PFSK-1 (cell line): ENCODE measurements around the gene S1PR4.

Source experiments
- FOXP2 ChIP-seq: optimal IDR thresholded peaks from 2 replicates; pipeline ENCODE3; 2011; ENCODE audit warnings: borderline replicate concordance, control low read depth, inconsistent platforms; ENCODE audit not compliant: insufficient read depth; ENCODE audit errors: extremely low read length, extremely low read depth
- POLR2AphosphoS5 ChIP-seq: IDR thresholded peaks from 2 replicates; pipeline ENCODE4 v1.6.1; 2012; ENCODE audit warnings: low read depth, mild to moderate bottlenecking, control low read depth, low read length, moderate library complexity
- SIN3A ChIP-seq: IDR thresholded peaks from 2 replicates; pipeline ENCODE4 v1.6.1; 2012; ENCODE audit warnings: mild to moderate bottlenecking, low read length, moderate library complexity, borderline replicate concordance; ENCODE audit not compliant: insufficient read depth
- TAF1 ChIP-seq: IDR thresholded peaks from 2 replicates; pipeline ENCODE4 v1.6.1; 2012; ENCODE audit warnings: low read length, control low read depth, borderline replicate concordance; ENCODE audit not compliant: insufficient read depth
- TF ChIP-seq, protein P1 (sequence below), 2 experiments: IDR thresholded peaks; 2 replicates each; pipeline versions ENCODE4 v1.6.1 to v1.8.0; 2011 to 2012; ENCODE audit warnings: low read depth in 2 of 2, low read length in 2 of 2, control low read depth in 1 of 2, inconsistent platforms in 1 of 2, mild to moderate bottlenecking in 1 of 2, moderate library complexity in 1 of 2; ENCODE audit not compliant: insufficient read depth in 1 of 2

DNA sequence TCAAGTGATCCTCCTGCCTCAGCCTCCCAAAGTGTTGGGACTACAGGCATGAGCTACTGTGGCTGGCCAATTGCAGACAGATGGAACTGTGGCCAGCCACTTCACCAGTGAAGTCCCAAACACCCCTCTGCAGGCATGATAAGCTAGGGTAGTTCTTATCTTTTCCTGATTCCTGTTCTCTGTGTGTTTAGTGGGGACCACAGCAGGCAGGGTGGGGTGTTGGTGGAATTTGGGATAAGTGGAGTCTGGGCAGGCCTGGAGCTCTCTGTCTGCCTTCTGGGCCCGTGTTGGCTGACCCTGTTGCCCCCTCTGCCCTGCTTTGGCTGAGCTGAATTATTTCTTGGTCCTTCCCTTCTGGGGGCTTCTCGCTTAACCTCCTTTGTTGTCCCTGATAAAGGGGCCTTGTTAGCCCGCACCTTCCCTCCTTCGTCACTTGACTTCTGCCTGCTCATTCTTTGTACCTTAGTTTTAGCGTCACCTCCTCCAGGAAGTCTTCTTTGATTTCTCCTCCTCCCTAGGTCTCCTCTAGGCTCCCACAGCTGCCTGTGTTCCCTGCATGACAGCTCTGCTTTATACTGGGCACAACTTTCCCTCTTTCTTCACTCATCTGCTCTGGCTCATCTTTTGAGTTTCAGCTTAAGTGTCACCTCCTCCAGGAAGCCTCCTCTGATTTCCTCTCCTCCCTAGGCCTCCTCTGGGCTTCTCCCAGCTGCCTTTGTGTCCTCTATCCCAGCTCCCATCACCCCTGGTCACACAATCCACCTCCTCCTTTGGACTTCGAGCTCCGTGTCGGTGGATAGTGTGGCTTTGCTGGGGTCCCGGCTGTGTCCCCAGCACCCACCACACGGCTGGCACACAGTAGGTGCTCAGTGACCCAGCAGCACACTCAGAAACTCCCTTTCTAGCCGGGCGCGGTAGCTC, 5.4 kb downstream of the S1PR4 start:
- TF ChIP-seq POLR2AphosphoS5 (no peak), SIN3A (no peak), TAF1 (no peak), FOXP2 (no peak)
- TF ChIP-seq, protein P1, sequence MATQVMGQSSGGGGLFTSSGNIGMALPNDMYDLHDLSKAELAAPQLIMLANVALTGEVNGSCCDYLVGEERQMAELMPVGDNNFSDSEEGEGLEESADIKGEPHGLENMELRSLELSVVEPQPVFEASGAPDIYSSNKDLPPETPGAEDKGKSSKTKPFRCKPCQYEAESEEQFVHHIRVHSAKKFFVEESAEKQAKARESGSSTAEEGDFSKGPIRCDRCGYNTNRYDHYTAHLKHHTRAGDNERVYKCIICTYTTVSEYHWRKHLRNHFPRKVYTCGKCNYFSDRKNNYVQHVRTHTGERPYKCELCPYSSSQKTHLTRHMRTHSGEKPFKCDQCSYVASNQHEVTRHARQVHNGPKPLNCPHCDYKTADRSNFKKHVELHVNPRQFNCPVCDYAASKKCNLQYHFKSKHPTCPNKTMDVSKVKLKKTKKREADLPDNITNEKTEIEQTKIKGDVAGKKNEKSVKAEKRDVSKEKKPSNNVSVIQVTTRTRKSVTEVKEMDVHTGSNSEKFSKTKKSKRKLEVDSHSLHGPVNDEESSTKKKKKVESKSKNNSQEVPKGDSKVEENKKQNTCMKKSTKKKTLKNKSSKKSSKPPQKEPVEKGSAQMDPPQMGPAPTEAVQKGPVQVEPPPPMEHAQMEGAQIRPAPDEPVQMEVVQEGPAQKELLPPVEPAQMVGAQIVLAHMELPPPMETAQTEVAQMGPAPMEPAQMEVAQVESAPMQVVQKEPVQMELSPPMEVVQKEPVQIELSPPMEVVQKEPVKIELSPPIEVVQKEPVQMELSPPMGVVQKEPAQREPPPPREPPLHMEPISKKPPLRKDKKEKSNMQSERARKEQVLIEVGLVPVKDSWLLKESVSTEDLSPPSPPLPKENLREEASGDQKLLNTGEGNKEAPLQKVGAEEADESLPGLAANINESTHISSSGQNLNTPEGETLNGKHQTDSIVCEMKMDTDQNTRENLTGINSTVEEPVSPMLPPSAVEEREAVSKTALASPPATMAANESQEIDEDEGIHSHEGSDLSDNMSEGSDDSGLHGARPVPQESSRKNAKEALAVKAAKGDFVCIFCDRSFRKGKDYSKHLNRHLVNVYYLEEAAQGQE (IDR thresholded peaks at IDR 0.05; ENCODE audit: insufficient read depth in 1 of 2, low read depth in 2 of 2, low read length in 2 of 2): no peak
